Activated CD8-positive, alpha-beta memory T cell treated with anti-CD3 and anti-CD28 coated beads for 24 hours (primary cell): Measurements from ENCODE around the gene IL15RA.
"Not testable (repeated sequence)": the region's sequence is repeated elsewhere in the genome, so short reads cannot be mapped to it uniquely, and the experiment has no call there.

Experiments
- DNase-seq: peaks from one replicate; pipeline ENCODE4 v3.0.0-alpha.2; 2020

The IL15RA gene

GRCh38 chr10:5919568-5919967 lies 57.8 kb downstream of the IL15RA start:
- no peak for DNase-seq

- DNase-seq = no peak
These were observed 58.6 kb downstream of the IL15RA start for GRCh38 chr10:5918763-5919162.

- no peak for DNase-seq
These were observed 60.0 kb downstream of the IL15RA start for GRCh38 chr10:5917305-5917704.

- DNase-seq = no peak
These were observed 61.9 kb downstream of the IL15RA start for GRCh38 chr10:5915451-5915850.

GRCh38 chr10:5913736-5914135 lies 63.6 kb downstream of the IL15RA start:
- no peak for DNase-seq

GRCh38 chr10:5911670-5912069 lies 65.7 kb downstream of the IL15RA start:
- DNase-seq = no peak

- no peak for DNase-seq
These were observed 66.8 kb downstream of the IL15RA start for GRCh38 chr10:5910323-5911100.

- DNase-seq = not testable (repeated sequence)
These were observed 68.7 kb downstream of the IL15RA start for GRCh38 chr10:5908676-5909075.

GRCh38 chr10:5906651-5907050 lies 70.7 kb downstream of the IL15RA start:
- DNase-seq = no peak

- DNase-seq = no peak
These were observed 71.4 kb downstream of the IL15RA start for GRCh38 chr10:5905854-5906507.

GRCh38 chr10:5904227-5904626 lies 73.1 kb downstream of the IL15RA start:
- DNase-seq = no peak

GRCh38 chr10:5903563-5903962 lies 73.8 kb downstream of the IL15RA start:
- no peak for DNase-seq

- DNase-seq = no peak
These were observed 74.7 kb downstream of the IL15RA start for GRCh38 chr10:5902511-5903274.
